ENCODE data around the gene SNRNP40.

DNA sequence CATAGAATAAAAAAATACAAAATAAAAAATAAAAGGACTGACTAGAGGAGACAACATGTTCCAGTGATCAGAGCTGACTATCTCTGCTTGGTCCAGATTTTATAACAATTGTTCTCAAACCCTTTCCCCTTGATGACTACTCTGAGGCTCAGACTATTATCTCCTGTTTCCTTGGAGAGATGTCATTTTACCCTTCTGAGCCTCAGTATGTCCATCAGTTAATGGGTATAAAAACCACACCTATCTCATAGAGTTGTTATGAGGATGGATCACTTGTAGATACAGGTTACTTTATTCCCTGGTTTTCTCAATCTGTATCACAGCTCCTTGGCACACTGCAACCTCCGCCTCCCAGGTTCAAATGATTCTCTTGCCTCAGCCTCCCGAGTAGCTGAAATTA is 63.9 kb downstream of the SNRNP40 start:
- TF ChIP-seq, protein P1, sequence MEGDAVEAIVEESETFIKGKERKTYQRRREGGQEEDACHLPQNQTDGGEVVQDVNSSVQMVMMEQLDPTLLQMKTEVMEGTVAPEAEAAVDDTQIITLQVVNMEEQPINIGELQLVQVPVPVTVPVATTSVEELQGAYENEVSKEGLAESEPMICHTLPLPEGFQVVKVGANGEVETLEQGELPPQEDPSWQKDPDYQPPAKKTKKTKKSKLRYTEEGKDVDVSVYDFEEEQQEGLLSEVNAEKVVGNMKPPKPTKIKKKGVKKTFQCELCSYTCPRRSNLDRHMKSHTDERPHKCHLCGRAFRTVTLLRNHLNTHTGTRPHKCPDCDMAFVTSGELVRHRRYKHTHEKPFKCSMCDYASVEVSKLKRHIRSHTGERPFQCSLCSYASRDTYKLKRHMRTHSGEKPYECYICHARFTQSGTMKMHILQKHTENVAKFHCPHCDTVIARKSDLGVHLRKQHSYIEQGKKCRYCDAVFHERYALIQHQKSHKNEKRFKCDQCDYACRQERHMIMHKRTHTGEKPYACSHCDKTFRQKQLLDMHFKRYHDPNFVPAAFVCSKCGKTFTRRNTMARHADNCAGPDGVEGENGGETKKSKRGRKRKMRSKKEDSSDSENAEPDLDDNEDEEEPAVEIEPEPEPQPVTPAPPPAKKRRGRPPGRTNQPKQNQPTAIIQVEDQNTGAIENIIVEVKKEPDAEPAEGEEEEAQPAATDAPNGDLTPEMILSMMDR (conservative IDR thresholded peaks at IDR 0.05; ENCODE audit: low read depth, low read length) = no peak
- TF ChIP-seq EZH2 (IDR thresholded peaks at IDR 0.05; ENCODE audit: low read length, unreplicated experiment) = no peak
